Measurements from ENCODE around the gene CFAP410. TPM values are rescaled to one million over a fixed set of nuclear protein-coding genes. Genes with fewer than 3 reads are reported as not detected.

The CFAP410 gene
- total RNA-seq, 1 donor from 2014 or later = 27.6 TPM

DNA sequence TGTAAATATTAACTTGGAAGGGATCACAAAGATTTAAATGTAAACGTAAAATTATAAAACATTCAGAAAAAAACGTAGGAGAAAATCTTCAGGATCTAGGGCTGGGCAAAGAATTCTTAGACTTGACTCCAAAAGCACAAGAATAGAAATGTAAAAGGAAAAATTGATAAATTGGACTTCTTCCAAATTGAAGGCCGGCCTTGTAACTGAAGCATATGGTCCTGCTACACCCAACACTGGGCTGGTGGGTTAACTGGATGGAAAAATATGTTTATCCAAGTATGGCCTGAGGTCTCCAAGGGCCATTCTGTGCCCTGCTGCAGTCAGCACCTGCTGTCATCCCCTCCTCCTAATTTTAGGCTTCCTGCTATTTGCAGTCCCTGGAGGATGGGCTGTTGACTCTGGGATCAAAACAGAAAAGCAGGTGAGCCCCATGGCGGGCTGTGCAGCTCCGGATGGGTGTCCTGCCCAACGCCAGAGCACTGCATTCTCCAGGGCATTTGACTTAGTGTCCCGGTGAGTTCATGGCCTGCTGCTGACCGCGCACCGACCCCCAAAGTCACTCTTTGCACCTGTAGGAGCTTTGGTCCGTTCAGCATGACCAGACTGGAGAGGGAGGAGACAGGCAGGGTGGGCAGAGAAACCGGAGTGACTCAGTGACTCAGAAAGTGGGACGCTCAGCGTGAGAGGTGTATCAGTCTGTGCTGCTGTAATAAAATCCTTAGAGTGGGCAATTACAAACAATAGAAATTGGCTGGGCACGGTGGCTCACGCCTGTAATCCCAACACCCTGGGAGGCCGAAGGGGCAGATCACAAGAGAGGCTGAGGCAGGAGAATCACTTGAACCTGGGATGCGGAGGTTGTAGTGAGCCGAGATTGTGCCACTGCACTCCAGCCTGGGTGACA is 59.6 kb downstream of the CFAP410 start:
- Mint-ChIP-seq H3K4me3 (no peak overlapping the region), H3K36me3 (no peaks in the 10 kb centered on the region), H3K27ac (no peak overlapping the region), H3K9me3 (peaks cover 5% of the 10 kb centered on the region), H3K27me3 (ENCODE audit: low read depth) (peaks cover 8% of the 10 kb centered on the region), H3K4me1 (peaks cover 15% of the 10 kb centered on the region)
- TF ChIP-seq, protein P1, sequence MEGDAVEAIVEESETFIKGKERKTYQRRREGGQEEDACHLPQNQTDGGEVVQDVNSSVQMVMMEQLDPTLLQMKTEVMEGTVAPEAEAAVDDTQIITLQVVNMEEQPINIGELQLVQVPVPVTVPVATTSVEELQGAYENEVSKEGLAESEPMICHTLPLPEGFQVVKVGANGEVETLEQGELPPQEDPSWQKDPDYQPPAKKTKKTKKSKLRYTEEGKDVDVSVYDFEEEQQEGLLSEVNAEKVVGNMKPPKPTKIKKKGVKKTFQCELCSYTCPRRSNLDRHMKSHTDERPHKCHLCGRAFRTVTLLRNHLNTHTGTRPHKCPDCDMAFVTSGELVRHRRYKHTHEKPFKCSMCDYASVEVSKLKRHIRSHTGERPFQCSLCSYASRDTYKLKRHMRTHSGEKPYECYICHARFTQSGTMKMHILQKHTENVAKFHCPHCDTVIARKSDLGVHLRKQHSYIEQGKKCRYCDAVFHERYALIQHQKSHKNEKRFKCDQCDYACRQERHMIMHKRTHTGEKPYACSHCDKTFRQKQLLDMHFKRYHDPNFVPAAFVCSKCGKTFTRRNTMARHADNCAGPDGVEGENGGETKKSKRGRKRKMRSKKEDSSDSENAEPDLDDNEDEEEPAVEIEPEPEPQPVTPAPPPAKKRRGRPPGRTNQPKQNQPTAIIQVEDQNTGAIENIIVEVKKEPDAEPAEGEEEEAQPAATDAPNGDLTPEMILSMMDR (IDR thresholded peaks at IDR 0.05; ENCODE audit: unreplicated experiment) = no peak
- DNase-seq (ENCODE audit: low spot score in 2 of 2, unreplicated experiment in 2 of 2) = no peak

Other genes starting within 250 kb of the CFAP410 start
- gene PWP2, start 232.0 kb downstream of the CFAP410 start, total RNA-seq = 2.3 to 7.5 TPM (median 3.1 TPM) in 3 replicates
- 17.2 to 20.4 TPM (median 18.8 TPM) in 3 replicates for gene GATD3, start 205.7 kb downstream of the CFAP410 start, total RNA-seq
- 3.8 to 4.4 TPM (median 4.2 TPM) in 3 replicates for gene ICOSLG, start 98.4 kb downstream of the CFAP410 start, total RNA-seq
- gene DNMT3L, start 77.5 kb downstream of the CFAP410 start, total RNA-seq = not detected in 3 replicates
- gene AIRE, start 53.5 kb downstream of the CFAP410 start, total RNA-seq = 0.13 to 0.23 TPM (median 0.18 TPM) in 3 replicates
- gene PFKL, start 39.3 kb downstream of the CFAP410 start, total RNA-seq = 147 to 160 TPM (median 155 TPM) in 3 replicates
- 0.09 to 0.16 TPM (median 0.09 TPM) in 3 replicates for gene TRPM2, start 14.2 kb upstream of the CFAP410 start, total RNA-seq
- 10.9 to 11.9 TPM (median 11.8 TPM) in 3 replicates for gene LRRC3, start 116.1 kb upstream of the CFAP410 start, total RNA-seq
- gene KRTAP10-1, start 200.8 kb upstream of the CFAP410 start, total RNA-seq = not detected in 3 replicates
- not detected in 3 replicates for gene KRTAP10-2, start 212.1 kb upstream of the CFAP410 start, total RNA-seq
- gene KRTAP10-3, start 219.4 kb upstream of the CFAP410 start, total RNA-seq = not detected in 3 replicates
- gene KRTAP10-4, start 234.3 kb upstream of the CFAP410 start, total RNA-seq = not detected in 3 replicates
- not detected in 3 replicates for gene KRTAP10-5, start 241.2 kb upstream of the CFAP410 start, total RNA-seq

All from mesothelial cell of epicardium (in vitro differentiated cells).